Activated CD8-positive, alpha-beta T cell treated with anti-CD3 and anti-CD28 coated beads for 36 hours (primary cell): ENCODE data around the gene SUPT3H. TPM values are rescaled to one million over a fixed set of nuclear protein-coding genes. Genes with fewer than 3 reads are reported as not detected.

Source experiments
- ATAC-seq: fragments of 200-7000 bp; cut with Tn5 transposase; one replicate; pipeline ENCODE4 v1.10.0; 2021; ENCODE audit warnings: mild to moderate bottlenecking, moderate library complexity
- CTCF ChIA-PET: fragments of 350-600 bp; sonication (Branson Sonifier 250); formaldehyde crosslinking; loops from one replicate; lab custom pipeline; 2021; ENCODE audit warnings: antibody characterized with exemption; lab: Charles Lee
- POLR2A ChIA-PET: fragments of 350-600 bp; sonication (Branson Sonifier 250); formaldehyde crosslinking; loops from one replicate; lab custom pipeline; 2021; ENCODE audit warnings: antibody characterized with exemption; lab: Charles Lee
- DNase-seq: peaks from one replicate; pipeline ENCODE4 v3.0.0-alpha.2; 2020
- H3K27ac Mint-ChIP-seq: one replicate; pipeline ENCODE4 v1.8.0; 2021; ENCODE audit warnings: mild to moderate bottlenecking, mixed read lengths
- H3K27me3 Mint-ChIP-seq: one replicate; pipeline ENCODE4 v1.8.0; 2021; ENCODE audit warnings: mixed read lengths
- H3K36me3 Mint-ChIP-seq: one replicate; pipeline ENCODE4 v1.8.0; 2021; ENCODE audit warnings: low read depth, mixed read lengths
- H3K4me1 Mint-ChIP-seq: one replicate; pipeline ENCODE4 v1.8.0; 2021; ENCODE audit warnings: low read depth, mixed read lengths
- H3K4me3 Mint-ChIP-seq: one replicate; pipeline ENCODE4 v1.8.0; 2021; ENCODE audit warnings: mild to moderate bottlenecking, moderate library complexity, mixed read lengths
- H3K9me3 Mint-ChIP-seq: one replicate; pipeline ENCODE4 v1.8.0; 2021; ENCODE audit warnings: mixed read lengths
- intact Hi-C: fragments of 100-400 bp; cut with micrococcal nuclease; formaldehyde crosslinking; loops from one replicate; pipeline ENCODE4 v1.10.0; 2022
- total RNA-seq, 2 experiments: library from RNA; stranded (reverse); gene quantifications; one replicate each; pipeline ENCODE4 v1.2.3, GENCODE V29; 2021
- TF ChIP-seq, protein P1 (sequence below): fragments of 200-600 bp; IDR thresholded peaks from one replicate; pipeline ENCODE4 v1.8.0; 2022; ENCODE audit warnings: antibody characterized with exemption, mild to moderate bottlenecking

Gene SUPT3H
- total RNA-seq, 2 experiments from 2014 or later: 20.0 to 20.2 TPM

- no peak overlapping the region for H3K4me3 Mint-ChIP-seq
- H3K27me3 Mint-ChIP-seq: no peaks in the 10 kb centered on the region
- ATAC-seq (no peak), DNase-seq (no peak)
- no peak overlapping the region for H3K27ac Mint-ChIP-seq
- peaks cover 4% of the 10 kb centered on the region for H3K4me1 Mint-ChIP-seq
- intact Hi-C loops: no loop called here
- TF ChIP-seq, protein P1, sequence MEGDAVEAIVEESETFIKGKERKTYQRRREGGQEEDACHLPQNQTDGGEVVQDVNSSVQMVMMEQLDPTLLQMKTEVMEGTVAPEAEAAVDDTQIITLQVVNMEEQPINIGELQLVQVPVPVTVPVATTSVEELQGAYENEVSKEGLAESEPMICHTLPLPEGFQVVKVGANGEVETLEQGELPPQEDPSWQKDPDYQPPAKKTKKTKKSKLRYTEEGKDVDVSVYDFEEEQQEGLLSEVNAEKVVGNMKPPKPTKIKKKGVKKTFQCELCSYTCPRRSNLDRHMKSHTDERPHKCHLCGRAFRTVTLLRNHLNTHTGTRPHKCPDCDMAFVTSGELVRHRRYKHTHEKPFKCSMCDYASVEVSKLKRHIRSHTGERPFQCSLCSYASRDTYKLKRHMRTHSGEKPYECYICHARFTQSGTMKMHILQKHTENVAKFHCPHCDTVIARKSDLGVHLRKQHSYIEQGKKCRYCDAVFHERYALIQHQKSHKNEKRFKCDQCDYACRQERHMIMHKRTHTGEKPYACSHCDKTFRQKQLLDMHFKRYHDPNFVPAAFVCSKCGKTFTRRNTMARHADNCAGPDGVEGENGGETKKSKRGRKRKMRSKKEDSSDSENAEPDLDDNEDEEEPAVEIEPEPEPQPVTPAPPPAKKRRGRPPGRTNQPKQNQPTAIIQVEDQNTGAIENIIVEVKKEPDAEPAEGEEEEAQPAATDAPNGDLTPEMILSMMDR: no peak
- ChIA-PET POLR2A (interaction anchor here (2.6 kb wide), 1 partner anchor 8 kb away, joined by 10 read pairs; the partner anchor contains the start of gene SUPT3H), CTCF (no interaction called here)
- H3K36me3 Mint-ChIP-seq: peaks cover 4% of the 10 kb centered on the region
- peaks cover 3% of the 10 kb centered on the region for H3K9me3 Mint-ChIP-seq
Observed at GRCh38 chr6:45386501-45386900, 8.8 kb upstream of the SUPT3H start.

GRCh38 chr6:45382391-45382790, 4.7 kb upstream of the SUPT3H start:
- no peaks in the 10 kb centered on the region for H3K9me3 Mint-ChIP-seq
- no peak overlapping the region for H3K27ac Mint-ChIP-seq
- CTCF ChIA-PET: interaction anchor here (1.0 to 1.2 kb wide), 2 partner anchors 14 to 37 kb away, joined by 3 to 5 read pairs; no protein-coding TSS in a partner anchor
- H3K27me3 Mint-ChIP-seq: no peaks in the 10 kb centered on the region
- ATAC-seq: no peak
- intact Hi-C loops: no loop called here
- no peak overlapping the region for H3K4me3 Mint-ChIP-seq
- no peaks in the 10 kb centered on the region for H3K36me3 Mint-ChIP-seq
- peaks cover 4% of the 10 kb centered on the region for H3K4me1 Mint-ChIP-seq
- TF ChIP-seq, protein P1: no peak
- DNase-seq: no peak
- POLR2A ChIA-PET: no interaction called here

- Mint-ChIP-seq H3K4me3 (peak overlapping the region; percentile 96), H3K27ac (peak overlapping the region; percentile 99), H3K27me3 (no peaks in the 10 kb centered on the region), H3K36me3 (peaks cover 4% of the 10 kb centered on the region), H3K9me3 (no peaks in the 10 kb centered on the region), H3K4me1 (peaks cover 14% of the 10 kb centered on the region)
- TF ChIP-seq, protein P1: peak; percentile 18
- intact Hi-C loops: loop anchor here (10.0 kb wide), 1 partner anchor 214 kb away; no protein-coding TSS in a partner anchor
- ChIA-PET CTCF (interaction anchor here (1.1 to 1.4 kb wide), 6 partner anchors 9 to 636 kb away, joined by 3 to 5 read pairs (median 4); no protein-coding TSS in a partner anchor), POLR2A (interaction anchor here (0.7 to 2.2 kb wide), 19 partner anchors 9 to 723 kb away, joined by 3 to 20 read pairs (median 4); no protein-coding TSS in a partner anchor)
- DNase-seq: peak; percentile 41
- no peak for ATAC-seq
Observed at GRCh38 chr6:45378334-45378926, 696 bp upstream of the SUPT3H start.

- no peak for ATAC-seq
- H3K36me3 Mint-ChIP-seq: peaks cover 7% of the 10 kb centered on the region
Observed at GRCh38 chr6:45377043-45377553, 636 bp downstream of the SUPT3H start.

More at GRCh38 chr6:45377043-45377553, 636 bp downstream of the SUPT3H start:
- Mint-ChIP-seq H3K27me3 (no peaks in the 10 kb centered on the region), H3K4me1 (peaks cover 22% of the 10 kb centered on the region), H3K27ac (peak overlapping the region; percentile 99), H3K9me3 (no peaks in the 10 kb centered on the region), H3K4me3 (peak overlapping the region; percentile 96)
- TF ChIP-seq, protein P1: no peak
- DNase-seq: no peak
- intact Hi-C loops: loop anchor here (10.0 kb wide), 1 partner anchor 212 kb away; no protein-coding TSS in a partner anchor
- ChIA-PET CTCF (interaction anchor here (1.0 kb wide), 1 partner anchor 22 kb away, joined by 3 read pairs; no protein-coding TSS in a partner anchor), POLR2A (interaction anchor here (0.7 to 2.2 kb wide), 3 partner anchors 13 to 162 kb away, joined by 4 to 20 read pairs (median 5); no protein-coding TSS in a partner anchor)
